GM19372 (cell line): ENCODE measurements around the gene DNAH17.

Experiments
- ATAC-seq: cut with Tn5 transposase; IDR thresholded peaks from one replicate; pipeline ENCODE4 v1.9.1; 2021; ENCODE audit warnings: mild to moderate bottlenecking, low read depth, moderate library complexity; ENCODE audit not compliant: unreplicated experiment

DNAH17 gene

DNA sequence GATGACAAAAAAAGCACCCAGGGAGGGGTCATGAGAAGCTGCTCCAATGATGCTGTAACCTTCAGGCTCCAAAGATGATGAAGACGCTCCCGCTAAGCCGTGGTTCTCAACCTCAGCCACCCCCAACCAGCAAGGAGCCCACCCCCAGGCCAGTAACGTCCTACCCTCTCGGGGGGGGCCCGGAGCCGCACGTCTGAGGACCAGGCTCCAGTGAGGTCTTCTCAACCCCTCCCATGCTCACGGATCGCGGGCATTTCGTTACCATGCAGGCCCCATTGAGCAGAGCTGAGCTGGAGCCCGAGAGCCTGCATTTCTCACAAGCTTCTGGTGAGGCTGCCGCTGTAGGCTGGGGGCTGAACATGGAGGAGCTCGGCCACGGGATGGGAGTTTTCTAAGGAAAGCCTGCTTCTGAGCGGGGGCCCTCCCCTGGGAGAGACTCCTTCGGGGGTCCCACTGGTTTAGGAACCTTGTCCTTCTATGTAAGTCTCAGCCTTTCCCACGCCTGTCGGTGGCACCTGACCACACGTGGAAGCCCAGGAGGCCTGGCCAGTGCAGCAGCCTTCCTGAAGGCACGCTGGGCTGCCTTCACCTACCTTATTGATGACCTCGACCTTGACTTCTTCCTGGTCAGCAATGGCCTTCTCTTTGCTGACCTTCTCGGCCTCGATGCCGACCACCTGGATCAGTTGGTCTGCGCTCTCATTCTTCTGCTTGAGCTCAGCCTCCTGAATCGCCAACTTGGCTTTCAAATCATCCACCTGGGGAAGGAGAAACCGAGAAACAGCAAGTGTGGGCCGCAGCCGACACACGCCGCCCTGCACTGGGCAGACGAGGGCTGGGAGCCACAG lies 116.0 kb downstream of the DNAH17 start:
- ATAC-seq = no peak

DNA sequence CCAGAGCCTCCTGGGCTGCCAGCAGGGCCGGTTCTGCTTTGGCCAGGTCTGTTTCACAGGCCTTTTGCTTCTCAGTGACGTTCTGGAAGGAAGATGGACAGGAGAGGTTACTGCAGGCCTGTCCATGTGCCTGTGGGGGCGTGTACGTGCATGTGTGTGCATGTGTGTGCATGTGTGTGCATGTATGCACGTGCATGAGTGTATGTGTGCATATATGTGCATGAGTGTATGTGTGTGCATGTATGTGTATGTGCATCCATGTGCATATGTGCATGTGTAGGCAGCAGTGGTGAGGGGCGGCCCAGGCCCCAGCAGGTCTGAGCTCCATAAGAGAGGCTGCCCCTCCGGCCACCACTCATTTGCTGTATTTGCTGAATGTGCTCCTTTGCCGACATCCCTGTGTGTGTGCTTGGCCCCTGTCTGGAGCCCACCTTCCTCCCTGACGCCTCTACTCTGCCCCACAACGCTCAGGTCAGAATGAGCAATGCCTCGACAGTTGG lies 117.0 kb downstream of the DNAH17 start:
- ATAC-seq = no peak

GRCh38 chr17:78459696-78460095 lies 117.5 kb downstream of the DNAH17 start:
- no peak for ATAC-seq

DNA sequence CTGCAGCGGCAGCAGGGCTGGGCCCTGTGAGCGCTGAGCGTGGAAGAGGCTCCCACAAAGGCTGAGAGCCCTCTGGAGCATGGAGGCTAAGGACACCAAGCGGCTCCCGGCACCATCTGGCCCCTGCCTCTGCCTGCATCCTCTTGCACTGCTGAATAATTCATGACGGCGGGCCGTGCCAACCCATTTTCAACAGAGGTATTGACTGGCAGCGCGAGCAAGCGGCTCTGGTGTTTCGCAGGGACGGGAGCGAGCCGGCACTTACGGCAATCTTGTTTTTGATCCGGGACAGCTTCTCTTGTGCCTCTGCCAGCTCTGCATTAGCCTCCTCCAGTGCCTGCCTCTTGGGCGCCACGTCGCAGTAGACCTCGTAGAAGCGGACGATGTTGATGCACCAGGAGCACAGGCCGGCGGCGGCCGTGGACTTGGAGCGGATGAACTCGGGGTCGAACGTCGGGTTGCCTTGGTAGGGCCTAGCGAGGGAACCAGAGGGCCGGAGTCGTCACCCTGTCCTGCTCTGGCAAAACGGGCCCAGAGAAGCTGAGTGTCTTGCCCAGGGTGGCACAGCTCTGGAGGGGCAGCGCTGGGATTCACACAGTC lies 118.4 kb downstream of the DNAH17 start:
- no peak for ATAC-seq

DNA sequence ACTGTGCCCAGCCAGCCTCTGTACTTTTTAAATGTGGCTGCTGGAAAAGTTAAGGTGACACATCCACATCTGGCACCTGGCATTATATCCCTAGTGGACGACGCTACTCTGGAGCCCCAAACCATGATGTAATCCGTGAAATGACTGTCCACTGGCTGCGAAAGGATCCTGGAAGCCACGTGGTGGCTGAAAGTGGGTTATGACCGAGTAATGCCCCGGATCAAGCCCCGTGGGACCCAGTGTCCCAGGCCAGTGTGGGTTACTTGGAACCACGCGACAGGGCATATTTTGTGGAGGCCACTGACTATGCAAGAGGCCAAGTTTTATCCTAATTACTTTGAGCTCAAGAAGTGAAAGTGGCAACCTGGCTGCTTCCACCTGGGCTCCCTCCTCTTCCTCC lies 119.1 kb downstream of the DNAH17 start:
- ATAC-seq = no peak

- no peak for ATAC-seq
Measured at GRCh38 chr17:78454346-78454745, 122.8 kb downstream of the DNAH17 start.

GRCh38 chr17:78451753-78452152 lies 125.4 kb downstream of the DNAH17 start:
- ATAC-seq = no peak

GRCh38 chr17:78450696-78451345 lies 126.4 kb downstream of the DNAH17 start:
- no peak for ATAC-seq

- no peak for ATAC-seq
Measured at GRCh38 chr17:78449983-78450595, 127.1 kb downstream of the DNAH17 start.

- ATAC-seq = no peak
Measured at GRCh38 chr17:78448356-78448993, 128.7 kb downstream of the DNAH17 start.

GRCh38 chr17:78446833-78447232 lies 130.4 kb downstream of the DNAH17 start:
- no peak for ATAC-seq

DNA sequence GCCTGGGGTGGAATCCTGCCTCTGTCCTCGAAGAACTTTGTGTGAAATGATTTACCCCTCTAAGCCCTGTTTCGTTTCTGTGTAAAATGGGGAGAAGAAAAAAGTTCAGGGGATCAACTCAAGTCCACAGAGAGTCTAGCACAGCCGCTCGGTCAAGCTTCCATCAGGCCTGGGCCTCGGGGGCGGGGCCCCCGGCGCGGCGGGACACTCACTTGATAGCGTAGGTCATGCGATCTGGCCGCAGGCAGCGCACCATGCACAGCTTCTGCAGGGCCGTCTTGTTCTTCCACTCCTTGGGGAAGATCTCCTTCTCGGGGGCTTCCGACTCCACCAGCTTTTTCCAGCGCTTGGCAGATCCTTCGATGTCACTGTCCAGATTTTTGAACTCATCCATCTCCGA lies 132.8 kb downstream of the DNAH17 start:
- no peak for ATAC-seq

DNA sequence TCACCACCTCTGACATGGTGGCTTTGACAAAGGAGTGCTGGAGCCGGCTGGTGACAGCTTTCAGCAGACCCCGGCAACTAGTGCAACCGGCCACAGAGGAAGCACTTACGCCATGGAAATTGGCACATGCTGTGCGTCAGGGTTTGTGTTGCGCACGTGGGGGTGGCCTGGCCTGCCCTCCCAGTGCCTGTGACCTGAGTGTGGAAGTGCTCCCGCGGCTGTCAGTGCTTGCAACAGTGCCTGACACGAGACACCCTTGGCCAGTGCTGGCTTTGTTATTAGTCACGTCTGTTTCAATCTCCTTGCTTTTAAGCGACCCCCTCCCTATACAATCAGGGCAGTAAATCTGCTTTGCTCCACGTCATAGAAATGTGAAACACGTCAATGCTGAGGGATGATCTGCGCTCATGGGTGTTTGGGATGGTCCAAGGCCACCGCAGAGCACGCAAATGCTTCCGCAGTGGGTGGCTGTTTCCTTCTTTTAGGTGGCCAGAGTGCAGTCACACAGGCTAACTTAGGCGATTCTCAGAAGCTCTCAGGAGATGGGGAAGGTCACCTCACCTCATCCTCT lies 134.5 kb downstream of the DNAH17 start:
- ATAC-seq = no peak

GRCh38 chr17:78441271-78441971 lies 135.8 kb downstream of the DNAH17 start:
- no peak for ATAC-seq

GRCh38 chr17:78438694-78439325 lies 138.4 kb downstream of the DNAH17 start:
- ATAC-seq = no peak

DNA sequence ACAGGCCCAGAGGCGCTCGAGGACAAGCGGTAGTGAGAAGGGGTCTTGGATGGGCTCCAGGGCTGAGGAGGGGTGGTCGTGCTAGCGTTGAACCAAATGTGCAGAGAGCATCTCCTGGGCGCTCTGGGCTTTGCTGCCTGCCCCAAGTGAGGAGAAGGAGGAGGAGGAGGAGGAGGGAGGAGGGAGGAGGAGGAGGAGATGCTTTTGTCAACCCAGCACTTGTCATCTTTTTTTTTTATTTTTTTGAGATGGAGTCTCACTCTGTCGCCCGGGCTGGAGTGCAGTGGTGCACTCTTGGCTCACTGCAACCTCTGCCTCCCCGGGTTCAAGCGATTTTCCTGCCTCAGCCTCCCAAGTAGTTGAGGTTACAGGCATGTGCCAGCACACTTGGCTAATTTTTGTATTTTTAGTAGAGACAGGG lies 138.9 kb downstream of the DNAH17 start:
- no peak for ATAC-seq

DNA sequence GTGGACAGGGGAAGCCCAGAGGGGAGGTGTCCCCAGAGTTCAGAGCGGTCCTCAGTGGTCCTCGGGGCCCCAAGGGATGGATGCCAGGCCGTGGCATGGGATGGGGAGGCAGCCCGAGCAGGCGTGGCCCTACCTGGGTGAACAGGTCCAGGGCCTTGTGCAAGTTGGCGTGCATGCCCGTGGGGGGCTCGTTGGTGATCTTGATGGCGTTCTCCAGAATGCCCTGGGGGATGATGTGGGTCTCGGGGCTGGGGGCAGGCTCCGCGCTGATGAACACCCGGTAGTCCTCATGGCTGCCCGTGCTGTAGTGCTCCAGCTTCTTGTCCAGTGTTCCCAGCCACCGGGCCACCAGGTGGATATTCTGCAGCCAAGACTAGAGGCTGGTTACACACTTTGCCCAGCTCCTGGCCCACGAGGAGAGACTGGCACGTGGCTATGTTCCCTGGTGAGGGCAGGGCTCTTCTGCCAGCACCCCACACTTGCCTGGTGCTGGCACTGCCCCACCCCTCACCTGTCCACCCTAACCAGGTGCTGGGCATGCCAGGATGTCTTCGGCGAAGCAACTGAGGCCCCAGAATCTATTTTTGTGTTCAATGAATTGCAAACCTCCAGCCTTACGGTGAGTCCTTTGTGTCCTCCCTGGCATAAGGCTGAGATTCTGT lies 139.6 kb downstream of the DNAH17 start:
- ATAC-seq = no peak

DNA sequence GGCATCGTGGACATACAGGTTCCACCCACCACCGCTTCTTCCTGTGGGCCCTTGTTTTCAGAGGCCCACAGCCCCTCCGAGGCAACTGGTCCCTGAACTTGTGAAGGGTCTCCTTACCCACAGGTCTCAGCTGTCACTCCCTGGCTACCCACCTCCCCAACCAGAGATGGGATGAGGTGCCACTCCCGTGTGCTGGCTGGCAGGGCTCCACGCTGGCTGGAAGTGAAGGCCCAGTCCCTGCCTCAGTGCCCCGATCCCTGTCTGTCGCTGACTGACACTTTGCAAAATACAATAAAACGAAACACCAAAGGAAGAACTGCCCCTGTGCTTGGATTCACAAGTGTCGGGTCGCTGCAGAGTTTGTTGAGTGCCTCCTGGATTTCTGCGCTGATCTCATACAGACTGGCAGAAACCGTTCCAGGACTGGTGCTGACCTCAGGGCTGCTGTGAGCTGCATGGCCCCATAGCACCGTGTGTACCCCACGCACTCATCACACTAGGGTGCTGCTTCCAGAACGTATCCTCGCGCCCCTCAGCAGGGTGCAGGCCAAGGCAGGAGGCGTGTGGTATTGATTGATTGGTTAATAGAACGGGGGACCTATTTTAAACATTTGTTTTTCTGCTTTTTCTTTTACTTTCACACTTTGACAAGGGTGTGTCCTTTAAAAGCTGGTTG lies 141.7 kb downstream of the DNAH17 start:
- ATAC-seq = no peak
